ENCODE measurements around the gene MOB3B.

Gene MOB3B

DNA sequence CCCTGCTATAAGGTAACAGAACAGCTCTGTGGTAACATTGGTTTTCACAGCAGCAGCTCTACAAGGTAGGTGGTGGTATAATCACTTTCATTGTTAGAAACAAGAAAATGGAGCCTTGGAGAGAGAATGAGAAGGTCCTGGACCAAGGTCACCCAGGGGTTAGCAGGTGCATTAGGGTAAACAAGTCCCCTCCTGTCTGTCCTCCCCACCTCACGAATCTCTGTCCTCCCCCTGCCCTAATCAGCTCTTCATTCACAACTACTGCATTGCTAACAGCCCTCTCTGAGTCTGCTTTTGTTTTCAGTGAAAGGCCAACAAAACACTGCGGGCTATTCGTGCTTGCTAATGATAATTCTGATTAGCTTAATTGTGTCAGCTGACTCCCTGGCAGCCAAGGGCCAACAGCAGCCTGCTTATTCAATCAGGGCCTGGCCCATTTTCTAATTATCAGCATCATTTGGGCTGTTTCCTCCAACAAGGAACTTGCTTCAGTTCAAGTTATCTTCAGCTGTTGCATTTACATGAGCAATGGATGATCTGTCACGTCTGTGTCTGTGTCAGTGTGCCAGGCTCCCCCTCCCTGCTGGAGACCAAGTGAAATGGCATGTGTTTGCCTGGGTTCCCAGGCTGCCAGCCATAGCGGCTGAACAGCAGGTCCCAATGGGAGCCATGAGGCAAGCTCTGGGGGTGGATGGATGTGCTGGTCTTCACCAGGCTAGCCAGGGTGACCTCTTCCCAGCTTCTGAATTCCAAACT is 176.0 kb downstream of the MOB3B start:
- no peak for DNase-seq

DNA sequence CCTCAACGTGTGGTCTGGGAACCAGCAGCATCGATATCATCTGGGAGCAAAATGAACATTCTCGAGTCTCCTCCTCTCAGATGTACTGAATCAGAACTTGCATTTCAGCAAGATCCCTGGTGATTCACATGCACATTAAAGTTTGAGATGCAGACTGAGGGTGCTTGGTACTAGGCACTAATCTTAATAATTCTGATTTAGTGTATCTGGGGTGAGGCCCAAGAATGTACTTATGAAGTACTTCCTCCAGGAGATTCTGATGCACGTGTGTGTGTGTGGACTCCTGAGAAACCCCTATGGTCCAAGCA is 176.5 kb downstream of the MOB3B start:
- no peak for DNase-seq

DNA sequence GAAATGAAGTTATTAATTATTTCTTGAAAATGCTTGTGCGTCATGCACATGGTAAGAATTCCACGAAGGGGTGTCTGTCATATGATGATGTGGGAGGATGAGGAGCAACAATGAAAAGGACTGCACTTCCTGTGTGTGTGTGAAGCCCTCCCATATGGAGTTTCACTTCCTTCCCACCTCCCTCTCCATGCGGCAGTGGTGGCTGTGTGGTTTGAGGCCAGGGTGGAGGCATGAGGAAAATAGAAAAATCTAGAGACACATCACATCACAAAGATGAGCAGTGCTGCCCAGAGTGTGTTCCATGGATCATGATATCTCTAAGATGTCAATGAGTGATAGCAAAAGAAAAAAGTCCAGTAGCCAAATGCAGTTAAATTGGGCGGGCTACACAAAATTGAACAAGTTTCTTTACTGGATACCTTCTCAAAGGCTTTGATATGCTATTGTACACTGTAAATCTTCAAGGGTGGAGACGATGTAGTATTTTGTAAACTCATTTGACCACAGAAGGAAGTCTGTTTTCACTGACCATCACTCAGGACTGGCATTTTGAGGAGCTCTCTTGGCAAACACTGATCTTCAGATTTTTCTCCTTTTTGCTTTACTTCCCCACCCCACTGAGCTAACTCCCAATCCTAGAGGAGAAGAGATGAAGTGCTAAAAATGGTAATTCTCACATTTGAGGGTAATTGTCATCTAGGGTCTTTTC is 177.0 kb downstream of the MOB3B start:
- DNase-seq = no peak

DNA sequence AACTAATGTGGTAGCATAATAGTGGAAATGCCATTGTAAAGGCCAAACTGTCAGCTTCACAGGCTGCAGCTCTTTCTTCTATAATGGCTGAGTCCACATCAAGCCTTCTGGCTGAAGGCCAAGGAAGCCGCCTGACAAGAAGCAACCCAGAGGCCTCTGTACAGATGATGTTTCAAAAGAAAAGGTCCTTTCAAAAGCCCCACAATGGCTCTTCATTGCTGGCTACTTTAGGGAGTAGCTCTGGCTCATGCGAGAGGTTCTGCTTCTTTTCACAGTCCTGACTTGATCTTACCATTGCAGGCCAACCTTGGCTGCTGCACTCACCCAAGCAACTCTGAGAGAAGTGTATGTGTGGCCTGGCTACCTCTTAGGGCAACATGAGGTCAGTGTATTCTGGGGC is 178.2 kb downstream of the MOB3B start:
- no peak for DNase-seq

DNA sequence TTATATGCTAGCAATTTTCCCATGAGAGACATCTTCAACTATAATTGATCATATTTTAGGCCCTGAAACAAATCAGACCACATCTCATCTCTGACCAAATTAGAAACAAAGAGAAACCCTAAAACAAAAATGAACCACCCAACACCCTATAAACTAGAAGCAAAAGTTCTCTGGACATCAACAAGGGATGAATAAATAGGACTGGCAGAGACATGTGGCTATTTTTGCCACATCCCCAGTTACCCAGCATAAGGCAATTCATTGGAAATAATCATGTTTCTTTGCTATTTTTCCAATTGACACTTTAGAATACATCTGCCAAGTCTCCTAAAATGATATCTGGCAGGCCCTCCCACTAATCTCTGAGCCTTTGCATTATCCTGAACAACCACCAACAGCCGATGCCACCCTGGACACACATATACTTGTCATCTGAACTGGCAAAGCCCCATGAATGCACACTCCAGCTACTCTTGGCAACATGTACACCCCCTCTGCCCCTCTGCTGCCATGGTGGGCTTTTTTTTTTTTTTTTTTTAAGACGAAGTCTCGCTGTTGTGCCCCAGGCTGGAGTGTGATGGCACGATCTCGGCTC is 179.1 kb downstream of the MOB3B start:
- DNase-seq = no peak

DNA sequence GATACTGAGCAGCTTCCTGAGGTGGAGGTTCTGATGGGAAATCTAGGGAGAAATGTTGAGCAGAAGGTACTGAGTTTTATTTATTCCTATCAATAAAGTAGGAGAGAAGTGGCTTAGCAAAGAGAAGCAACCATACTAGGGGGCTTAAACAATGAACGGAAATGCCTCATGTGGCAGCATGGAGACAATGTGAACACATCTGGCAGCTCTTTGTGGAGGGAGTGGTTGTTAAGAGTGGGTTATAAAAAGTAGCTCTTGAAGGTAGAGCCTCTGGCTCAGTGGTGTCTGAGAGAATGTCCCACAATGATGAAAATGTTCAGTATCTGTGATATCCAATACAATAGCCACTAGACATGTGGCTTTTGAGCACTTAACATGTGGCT is 179.9 kb downstream of the MOB3B start:
- no peak for DNase-seq

DNA sequence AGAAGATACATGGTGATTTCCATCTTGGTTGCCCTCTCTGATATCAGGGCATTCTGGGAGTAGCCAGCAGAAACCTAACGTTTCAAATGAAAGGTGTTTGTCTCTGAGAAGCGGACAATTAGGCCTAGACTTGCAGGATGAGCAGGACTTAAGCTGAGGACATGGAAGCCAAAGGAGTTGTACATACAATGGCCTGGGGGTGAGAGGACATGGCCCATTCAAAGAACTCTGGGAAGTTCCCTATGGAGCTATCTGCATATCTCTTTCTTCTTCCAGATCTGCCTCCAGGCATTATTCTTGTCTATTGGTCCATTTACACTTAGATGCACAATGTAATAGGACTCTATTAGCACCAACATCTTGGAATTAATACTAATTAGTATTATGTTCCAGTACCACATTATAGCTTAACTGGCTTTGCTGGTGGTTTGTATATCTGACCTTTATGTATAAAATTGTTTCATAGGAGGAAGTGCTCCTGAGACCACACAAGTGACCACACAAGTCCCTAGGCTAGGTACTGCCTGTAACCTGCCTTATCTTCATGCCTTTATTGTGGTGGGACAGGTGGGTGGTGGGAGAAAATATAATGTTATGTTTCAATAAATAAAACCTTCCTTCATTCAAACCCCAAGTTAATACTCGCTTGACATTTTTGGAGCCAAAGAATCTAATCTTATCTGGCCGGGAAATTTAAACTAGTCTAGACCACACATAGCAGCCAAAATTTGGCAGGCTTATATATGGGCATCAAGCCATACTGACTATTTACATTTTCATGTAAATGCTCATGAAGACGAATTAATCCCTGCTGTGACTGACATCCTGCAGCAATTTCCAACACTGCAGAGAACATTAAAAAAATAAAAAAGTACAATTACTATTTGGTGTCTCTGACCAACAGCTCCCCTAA is 180.6 kb downstream of the MOB3B start:
- DNase-seq = no peak

DNA sequence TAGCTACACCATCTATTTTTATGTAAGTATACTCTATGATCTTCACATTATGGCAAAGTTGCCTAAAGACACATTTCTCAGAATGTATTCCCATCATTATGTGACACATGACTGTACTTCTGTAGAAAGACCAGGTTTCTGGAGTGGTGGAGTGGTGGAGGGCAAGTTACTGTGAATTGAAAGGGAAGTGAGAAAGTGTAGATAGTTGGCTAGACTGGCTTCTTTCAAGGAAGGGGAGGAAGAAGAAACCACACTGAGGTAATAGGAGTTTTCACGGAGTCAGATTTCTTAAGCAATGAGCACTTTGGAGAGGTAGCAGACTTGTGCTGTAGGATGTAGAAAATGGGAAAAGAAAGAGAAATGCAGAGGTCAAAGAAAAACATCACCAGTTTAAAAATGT is 181.7 kb downstream of the MOB3B start:
- DNase-seq = no peak

DNA sequence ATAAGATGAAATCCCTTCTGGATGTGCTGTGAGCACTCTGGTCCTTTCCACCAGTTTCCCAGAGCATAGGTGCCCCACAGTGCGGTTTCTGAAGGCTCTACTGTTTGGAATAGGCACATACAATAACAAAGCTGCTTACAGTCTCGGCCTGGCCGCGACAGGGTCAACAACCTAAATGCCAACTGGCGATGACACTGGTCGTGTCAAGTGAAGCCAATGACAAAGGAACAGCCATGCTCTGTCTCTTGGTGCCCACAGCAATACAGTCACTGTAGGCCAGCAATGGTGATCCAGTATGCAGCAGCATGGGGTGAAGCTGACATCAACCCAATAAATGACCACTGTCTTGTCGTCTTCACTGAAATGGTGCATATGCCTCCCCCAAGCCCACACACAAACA is 184.8 kb downstream of the MOB3B start:
- no peak for DNase-seq

DNA sequence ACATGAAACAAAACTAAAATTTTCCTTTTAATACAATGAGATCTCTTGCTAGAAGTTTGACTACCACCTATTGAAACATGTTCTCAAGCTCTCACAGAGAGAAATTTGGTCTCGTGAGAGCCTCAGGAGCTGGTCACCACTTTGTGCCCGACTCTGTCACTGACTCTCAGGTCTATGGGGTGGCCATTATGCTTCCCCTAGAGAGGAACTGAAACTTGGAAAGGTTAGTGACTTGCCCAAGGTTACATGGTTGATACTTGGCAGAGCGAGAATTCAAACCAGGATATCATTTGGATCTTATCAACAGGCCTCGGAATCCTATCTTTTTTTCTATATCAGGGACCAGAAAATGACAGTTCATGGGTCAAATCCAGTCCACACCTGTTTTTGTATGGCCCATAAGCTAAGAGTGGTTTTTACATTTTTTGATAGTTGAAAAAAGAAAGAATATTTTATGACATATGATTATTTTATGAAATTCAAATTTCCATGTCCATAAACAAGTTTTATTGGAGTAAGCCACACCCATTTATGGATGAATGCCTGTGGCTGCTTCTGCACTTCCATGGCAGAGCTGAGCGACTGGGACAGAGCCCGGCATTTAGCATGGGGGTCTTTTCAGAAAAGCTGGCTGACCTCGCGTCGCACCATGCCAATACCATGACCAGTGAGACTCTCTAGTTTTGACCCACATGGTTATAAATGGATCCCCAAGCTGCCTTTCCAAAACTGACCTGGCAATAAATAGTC is 187.9 kb downstream of the MOB3B start:
- DNase-seq = no peak

DNA sequence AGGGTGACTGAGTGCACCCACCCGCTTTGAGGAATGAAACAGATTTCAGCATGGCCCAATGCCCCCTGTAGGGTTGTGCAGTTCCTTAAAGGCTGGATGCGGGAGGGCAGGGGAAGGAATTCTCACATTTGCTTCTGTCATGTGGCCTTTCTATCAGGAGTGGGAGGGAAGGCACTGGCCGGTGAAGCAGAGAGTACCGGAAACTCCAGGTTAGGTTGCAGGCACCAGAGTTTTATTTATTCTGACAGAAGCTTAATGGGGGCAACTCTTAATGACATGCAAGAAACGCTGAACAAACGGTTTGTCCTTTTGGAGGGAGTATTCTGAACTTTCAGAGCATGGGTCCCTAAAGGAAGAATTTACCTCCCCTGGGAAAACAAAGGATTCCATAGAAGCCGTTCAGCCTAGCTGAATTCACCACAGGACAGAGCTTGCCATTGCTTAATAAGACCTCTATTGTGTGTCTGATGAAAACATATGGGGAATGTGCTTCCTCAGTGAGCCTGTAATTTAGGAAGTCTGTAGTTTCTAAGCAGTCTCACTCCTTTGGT is 188.6 kb downstream of the MOB3B start:
- no peak for DNase-seq

DNA sequence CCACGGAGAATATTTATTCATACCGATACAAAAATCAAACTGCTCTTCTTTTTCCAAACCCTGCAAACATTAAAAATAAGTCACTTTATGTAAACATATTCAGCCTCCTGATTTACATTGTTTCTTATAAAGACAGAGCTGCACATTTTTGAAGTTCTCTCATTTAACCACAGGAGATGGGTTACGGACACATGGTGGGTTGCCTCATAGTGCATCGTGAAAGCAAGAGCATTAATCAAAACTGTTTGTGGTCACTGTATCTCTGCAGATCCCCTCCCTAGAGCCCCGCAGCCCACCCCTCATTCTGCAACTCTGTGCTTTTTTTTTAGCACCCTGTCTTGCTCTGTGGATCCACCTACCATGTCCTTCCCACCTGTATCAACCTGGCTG is 189.3 kb downstream of the MOB3B start:
- no peak for DNase-seq

DNA sequence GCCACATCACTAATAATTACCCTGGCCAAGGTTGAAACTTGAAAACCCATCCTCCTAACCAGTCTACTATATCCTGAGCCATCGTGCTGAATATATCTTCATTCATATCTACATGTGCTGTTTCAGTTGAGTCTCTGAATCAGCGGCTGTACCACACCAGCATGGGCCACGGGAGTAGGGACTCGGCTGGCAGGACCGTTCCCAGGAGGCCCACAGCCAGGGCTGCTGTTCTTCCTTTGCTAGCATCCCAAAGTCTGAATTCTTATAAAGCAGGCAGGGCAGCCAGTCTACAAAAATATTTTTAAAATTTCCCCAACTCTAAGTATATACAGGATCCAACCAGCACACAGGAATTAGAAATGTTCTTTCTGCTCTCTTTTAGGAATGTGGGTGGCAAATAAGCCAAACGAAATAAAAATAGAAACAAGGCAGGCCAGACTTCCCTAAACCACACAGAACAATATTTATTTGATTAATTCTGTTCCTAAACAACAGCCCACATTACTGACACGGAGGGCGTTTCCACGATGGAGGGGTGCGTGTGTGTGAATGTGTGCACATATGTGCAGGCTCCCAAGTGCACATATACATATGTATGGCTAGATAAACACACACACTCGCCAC is 189.8 kb downstream of the MOB3B start:
- no peak for DNase-seq

DNA sequence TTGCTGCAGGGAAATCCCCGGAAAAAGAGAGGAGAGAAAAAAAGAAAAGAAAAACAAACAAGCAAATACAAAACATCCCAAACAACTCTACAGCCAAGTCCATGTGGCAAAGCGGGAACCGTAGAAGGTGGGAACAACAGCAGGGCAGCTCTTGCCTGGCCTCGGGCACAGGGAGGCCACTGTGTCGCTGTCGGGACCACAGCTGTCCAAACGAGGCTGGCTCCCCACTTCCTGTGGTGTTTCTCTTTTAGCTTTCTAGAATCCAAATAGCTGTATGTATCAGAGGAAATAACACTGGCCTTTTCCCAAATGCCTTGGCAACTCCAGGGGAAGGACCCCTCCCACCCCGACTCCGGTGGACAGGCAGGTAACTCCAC is 191.1 kb downstream of the MOB3B start:
- no peak for DNase-seq

DNA sequence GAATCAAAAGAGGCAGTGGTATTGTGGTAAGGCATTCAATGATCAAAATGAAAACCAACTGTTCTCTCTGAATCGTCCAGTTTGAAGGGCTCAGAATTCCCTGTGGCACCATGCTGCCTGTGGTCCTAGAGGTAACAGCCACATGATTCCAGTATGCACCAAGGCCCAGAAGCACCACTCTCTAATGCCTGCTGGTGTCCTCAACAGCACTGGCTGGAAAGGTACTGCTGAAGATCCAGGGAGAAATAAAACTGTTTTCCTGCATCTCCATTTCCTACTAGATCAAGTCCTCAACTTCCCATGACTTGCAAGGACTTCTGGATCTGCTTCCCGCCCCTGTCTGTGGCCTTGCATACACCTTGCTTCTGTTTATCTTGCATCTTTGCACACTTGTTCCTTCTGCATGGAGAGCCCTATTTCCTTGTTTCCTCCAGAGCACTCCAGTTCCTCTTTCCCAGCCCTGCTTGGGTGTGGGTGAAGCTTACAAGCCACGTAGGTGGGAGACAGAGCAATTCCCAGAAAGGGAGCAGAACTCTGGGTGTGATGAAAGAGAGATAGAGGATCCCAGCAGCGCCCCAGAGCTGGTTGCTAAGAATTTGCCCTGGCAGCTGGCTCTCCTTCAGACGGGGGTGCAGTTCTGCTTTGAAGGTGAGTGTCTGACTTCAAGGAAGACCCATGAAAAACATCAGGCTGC is 191.6 kb downstream of the MOB3B start:
- DNase-seq = no peak

DNA sequence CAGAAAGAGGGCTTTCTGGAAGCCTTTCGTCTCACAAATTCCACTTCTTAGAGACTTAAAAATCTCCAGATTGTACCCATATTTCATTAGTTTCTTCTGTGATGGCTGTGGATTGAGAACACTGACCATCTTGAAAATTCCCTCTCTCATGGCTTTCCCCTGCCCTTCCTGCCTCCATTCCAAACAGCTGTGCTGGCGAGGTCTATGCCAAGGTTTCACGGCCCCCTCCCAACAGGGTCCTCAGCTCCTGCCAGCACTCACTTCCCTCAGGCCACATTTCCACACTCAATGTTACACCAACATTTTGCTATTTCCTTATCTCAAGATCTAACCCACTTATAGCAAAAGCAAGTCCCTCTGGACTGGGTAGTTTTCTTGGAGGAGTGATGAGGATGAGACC is 192.4 kb downstream of the MOB3B start:
- DNase-seq = no peak

DNA sequence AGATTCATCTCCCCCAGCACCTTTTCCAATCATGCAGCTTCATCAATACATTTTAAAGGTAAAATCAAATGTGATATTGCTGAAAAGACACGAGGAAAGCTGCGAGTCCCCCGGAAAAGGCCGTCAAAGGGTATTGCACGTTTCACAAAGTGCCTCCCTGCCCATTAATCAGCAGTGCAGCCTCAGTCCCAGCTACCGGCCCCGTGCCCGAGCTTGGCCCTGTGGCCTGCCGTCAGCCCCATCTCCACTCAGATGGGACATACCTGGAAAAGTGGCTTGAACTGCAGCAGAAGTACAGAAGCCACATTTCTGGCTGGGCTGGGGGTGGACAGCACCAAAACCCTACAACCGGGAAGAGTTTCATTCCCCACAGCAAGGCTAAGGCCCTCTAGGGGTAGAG is 192.8 kb downstream of the MOB3B start:
- no peak for DNase-seq

DNA sequence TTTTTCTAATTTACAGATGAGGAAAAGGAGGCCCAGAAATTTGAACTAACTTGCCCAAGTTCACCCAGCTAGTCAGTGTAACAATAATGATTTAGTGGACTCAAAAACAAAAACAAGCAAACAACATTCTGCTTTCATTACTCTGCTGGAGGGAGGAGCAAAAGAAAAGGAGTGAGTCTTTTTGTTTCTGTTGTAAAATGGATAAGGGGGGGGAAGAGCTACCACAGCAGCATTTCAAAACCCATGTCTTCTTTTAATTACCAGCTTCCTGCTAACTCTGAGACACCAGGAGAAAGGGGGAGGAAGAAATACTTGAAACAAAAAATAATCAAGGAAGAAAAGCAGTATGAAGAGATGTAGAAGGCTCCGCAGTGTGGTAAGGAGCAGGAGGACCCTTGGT is 193.5 kb downstream of the MOB3B start:
- no peak for DNase-seq

DNA sequence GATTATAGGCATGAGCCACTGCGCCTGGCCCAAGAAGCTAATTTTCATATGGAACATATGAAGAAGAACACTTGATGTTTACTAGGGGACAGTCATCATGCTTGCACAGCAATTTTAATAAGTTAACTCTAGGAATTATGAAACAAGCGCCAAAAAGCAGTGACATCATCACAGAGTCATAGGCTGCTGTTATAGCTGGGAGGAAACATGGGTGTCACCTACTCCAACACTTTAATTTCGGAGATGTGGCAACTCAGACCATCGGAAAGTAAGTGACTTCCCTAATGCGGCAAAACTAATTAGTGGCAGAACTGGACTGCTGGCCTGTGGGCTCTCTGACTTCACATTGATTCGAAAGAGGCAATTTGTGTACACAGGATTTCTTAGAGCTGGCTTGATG is 194.5 kb downstream of the MOB3B start:
- no peak for DNase-seq

DNA sequence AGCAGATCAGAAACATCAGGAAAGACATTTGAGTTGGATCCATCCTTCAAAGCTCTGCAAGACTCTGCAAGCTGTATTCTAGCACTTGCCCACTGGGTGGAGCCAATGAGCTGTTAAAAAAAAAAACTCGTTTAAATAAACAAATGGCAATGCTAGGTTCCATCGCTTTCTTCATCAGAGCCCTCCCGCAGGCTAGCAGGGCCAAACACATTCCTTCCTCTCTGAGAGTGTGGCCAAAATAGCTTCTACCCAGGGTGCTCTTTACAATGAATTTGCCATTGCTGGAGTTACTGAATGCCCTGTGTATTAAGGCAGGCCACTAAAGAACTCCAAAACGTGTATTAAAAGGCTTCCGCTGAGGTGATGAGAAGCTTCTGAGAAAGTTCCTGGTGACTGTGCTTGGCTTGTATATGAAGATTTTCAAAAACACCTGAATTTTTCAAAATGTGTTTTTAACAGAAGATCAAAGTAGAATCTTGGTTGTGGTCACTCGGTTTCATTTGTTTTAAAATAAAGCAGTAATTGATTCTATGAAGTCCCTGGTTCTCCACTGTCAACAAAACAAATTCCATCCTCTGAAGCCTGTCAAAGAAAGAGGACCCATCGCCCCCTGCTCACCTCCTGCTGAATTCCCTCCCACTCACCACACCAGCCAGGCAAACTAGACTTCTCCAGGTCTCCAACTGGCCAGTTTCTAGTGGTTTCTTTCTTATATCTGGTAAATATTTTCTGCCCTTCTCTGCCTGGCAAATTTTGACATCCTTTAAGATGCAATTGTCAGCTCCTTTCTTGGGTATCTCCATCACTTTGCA is 196.2 kb downstream of the MOB3B start:
- DNase-seq = no peak

DNA sequence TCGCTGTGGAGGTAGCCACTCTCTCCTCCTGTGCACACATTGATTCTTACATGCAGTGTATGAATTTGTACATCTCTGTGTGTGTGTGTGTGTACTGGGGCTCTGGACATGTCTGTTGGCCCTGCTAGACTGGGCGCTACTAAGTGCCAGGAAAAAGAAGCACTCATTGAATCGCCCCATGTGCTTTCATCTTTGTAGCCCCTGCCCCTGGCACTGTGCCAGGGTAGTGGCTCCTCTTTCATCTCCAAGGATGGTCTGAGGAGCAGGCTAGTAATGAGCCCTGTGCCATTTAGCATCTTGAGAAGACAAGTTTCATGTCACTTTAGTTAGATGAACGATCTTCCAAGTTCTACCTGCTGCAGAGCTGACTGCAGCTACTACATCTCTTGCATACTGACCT is 198.2 kb downstream of the MOB3B start:
- no peak for DNase-seq

Data from activated CD4-positive, alpha-beta T cell treated with anti-CD3 and anti-CD28 coated beads for 1 hour (primary cell).